Panc1 (cell line): ENCODE results near the gene VWA7. TPM values are rescaled to one million over a fixed set of nuclear protein-coding genes. Genes with fewer than 3 reads are reported as not detected.

Source experiments
- ATAC-seq: fragments of 200-7000 bp; cut with Tn5 transposase; 2 replicates; pipeline ENCODE4 v1.9.1; 2020; ENCODE audit warnings: mild to moderate bottlenecking, moderate library complexity
- BruUV-seq: library from RNA; stranded (reverse); fragments of 400-500 nt; replicated peaks from 2 replicates; lab custom pipeline; 2021; lab: Mats Ljungman, UMichigan
- CTCF ChIA-PET: fragments of 300-600 bp; sonication (Branson Sonifier 250); formaldehyde crosslinking; loops from one replicate; lab custom pipeline; 2022; ENCODE audit warnings: antibody characterized with exemption; lab: Charles Lee
- POLR2A ChIA-PET: fragments of 300-600 bp; sonication (Branson Sonifier 250); formaldehyde crosslinking; loops from one replicate; lab custom pipeline; 2022; ENCODE audit warnings: antibody characterized with exemption; lab: Charles Lee
- DNase-seq: peaks from one replicate; pipeline ENCODE4 v3.0.0-alpha.2; 2010; ENCODE audit warnings: low read depth, low spot score
- H3K27ac ChIP-seq: 2 replicates; pipeline ENCODE4 v1.5.1; 2011; ENCODE audit warnings: mild to moderate bottlenecking, low read length, inconsistent platforms
- H3K27me3 ChIP-seq: fragments of 200-500 bp; sonication (Bioruptor generic); 2 replicates; pipeline ENCODE4 v1.6.0; 2014; ENCODE audit warnings: low read length, inconsistent platforms; ENCODE audit not compliant: control insufficient read depth, insufficient read depth
- H3K36me3 ChIP-seq: fragments of 200-500 bp; sonication (Bioruptor generic); 2 replicates; pipeline ENCODE4 v1.5.1; 2014; ENCODE audit warnings: inconsistent platforms, mild to moderate bottlenecking, low read length, moderate library complexity; ENCODE audit not compliant: control insufficient read depth, insufficient read depth
- H3K4me1 ChIP-seq: 2 replicates; pipeline ENCODE4 v1.5.1; 2011; ENCODE audit warnings: inconsistent platforms, mild to moderate bottlenecking, low read length, moderate library complexity; ENCODE audit not compliant: control insufficient read depth, insufficient read depth
- H3K4me3 ChIP-seq, 2 experiments: 2 replicates each; pipeline ENCODE4 v1.5.1; 2011 to 2012; ENCODE audit warnings: low read depth in 2 of 2, low read length in 2 of 2, mild to moderate bottlenecking in 2 of 2, inconsistent platforms in 1 of 2, moderate library complexity in 1 of 2
- H3K9me3 ChIP-seq: fragments of 200-500 bp; sonication (Bioruptor generic); 2 replicates; pipeline ENCODE4 v1.5.1; 2014; ENCODE audit warnings: low read depth, mild to moderate bottlenecking, inconsistent platforms, low read length, moderate library complexity; ENCODE audit not compliant: control insufficient read depth, insufficient read depth
- POLR2AphosphoS5 ChIP-seq: IDR thresholded peaks from 2 replicates; pipeline ENCODE4 v1.6.1; 2012; ENCODE audit warnings: mild to moderate bottlenecking, low read depth, low read length, moderate library complexity
- REST ChIP-seq, 2 experiments: IDR thresholded peaks; 2 replicates each; pipeline ENCODE4 v1.6.1; 2011 to 2012; ENCODE audit warnings: low read depth in 2 of 2, control low read depth in 1 of 2, low read length in 1 of 2, mild to moderate bottlenecking in 1 of 2, moderate library complexity in 1 of 2; ENCODE audit not compliant: insufficient read depth in 1 of 2
- SIN3A ChIP-seq: IDR thresholded peaks from 2 replicates; pipeline ENCODE4 v1.6.1; 2012; ENCODE audit warnings: low read depth, mild to moderate bottlenecking, low read length, moderate library complexity, borderline replicate concordance; ENCODE audit not compliant: insufficient read depth
- TCF7L2 ChIP-seq: IDR thresholded peaks from 2 replicates; pipeline ENCODE4 v1.6.1; 2011; ENCODE audit warnings: mild to moderate bottlenecking, low read depth, low read length, inconsistent platforms
- in situ Hi-C: cut with HindIII; loops from 2 replicates; pipeline ENCODE4 v1.10.0; 2016; ENCODE audit warnings: low sequenced_read_pairs, low pct_unique_long_range_greater_than_20kb
- intact Hi-C: fragments of 100-400 bp; cut with micrococcal nuclease; formaldehyde crosslinking; loops from one replicate; pipeline ENCODE4 v1.10.0; 2022; ENCODE audit not compliant: unreplicated experiment
- total RNA-seq: library from RNA; stranded (reverse); gene quantifications from one replicate; pipeline ENCODE4 v1.2.1, GENCODE V29; 2021; ENCODE audit not compliant: unreplicated experiment
- TF ChIP-seq, protein P1 (sequence below): fragments of 450-650 bp; IDR thresholded peaks from 2 replicates; pipeline ENCODE4 v1.5.1; 2017; ENCODE audit warnings: mild to moderate bottlenecking

The VWA7 gene
- total RNA-seq, 1 experiment from 2014 or later, result 4.3 TPM

- ATAC-seq (peak; percentile 28; the same call in 1 of the 2 replicates), DNase-seq (no peak)
- in situ Hi-C loops (no loop called here), intact Hi-C loops (loop anchor here (10.0 kb wide), 1 partner anchor 50 kb away; the partner anchor contains the start of gene HSPA1B)
- TF ChIP-seq, protein P1, sequence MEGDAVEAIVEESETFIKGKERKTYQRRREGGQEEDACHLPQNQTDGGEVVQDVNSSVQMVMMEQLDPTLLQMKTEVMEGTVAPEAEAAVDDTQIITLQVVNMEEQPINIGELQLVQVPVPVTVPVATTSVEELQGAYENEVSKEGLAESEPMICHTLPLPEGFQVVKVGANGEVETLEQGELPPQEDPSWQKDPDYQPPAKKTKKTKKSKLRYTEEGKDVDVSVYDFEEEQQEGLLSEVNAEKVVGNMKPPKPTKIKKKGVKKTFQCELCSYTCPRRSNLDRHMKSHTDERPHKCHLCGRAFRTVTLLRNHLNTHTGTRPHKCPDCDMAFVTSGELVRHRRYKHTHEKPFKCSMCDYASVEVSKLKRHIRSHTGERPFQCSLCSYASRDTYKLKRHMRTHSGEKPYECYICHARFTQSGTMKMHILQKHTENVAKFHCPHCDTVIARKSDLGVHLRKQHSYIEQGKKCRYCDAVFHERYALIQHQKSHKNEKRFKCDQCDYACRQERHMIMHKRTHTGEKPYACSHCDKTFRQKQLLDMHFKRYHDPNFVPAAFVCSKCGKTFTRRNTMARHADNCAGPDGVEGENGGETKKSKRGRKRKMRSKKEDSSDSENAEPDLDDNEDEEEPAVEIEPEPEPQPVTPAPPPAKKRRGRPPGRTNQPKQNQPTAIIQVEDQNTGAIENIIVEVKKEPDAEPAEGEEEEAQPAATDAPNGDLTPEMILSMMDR, result no peak
- TF ChIP-seq TCF7L2 (no peak), POLR2AphosphoS5 (no peak), SIN3A (no peak), REST (IDR thresholded peaks at IDR 0.05; ENCODE audit: insufficient read depth in 1 of 2, low read depth in 2 of 2, low read length in 1 of 2) (no peak)
- Histone ChIP-seq H3K27me3 (no peaks in the 10 kb centered on the region), H3K27ac (peak overlapping the region; percentile 42), H3K9me3 (no peaks in the 10 kb centered on the region), H3K4me3 (no peak overlapping the region), H3K4me1 (peaks cover 31% of the 10 kb centered on the region), H3K36me3 (no peaks in the 10 kb centered on the region)
- ChIA-PET POLR2A (interaction anchor here (0.5 to 0.7 kb wide), 4 partner anchors 60 to 1543 kb away, joined by 3 to 8 read pairs (median 4); partner anchors contain the start of gene DXO), CTCF (interaction anchor here (0.6 to 1.2 kb wide), 3 partner anchors 16 to 192 kb away, joined by 3 to 7 read pairs (median 5); no protein-coding TSS in a partner anchor)
- no TSS peak for BruUV-seq
Observed at GRCh38 chr6:31775184-31775583, 1.9 kb downstream of the VWA7 start.

DNA sequence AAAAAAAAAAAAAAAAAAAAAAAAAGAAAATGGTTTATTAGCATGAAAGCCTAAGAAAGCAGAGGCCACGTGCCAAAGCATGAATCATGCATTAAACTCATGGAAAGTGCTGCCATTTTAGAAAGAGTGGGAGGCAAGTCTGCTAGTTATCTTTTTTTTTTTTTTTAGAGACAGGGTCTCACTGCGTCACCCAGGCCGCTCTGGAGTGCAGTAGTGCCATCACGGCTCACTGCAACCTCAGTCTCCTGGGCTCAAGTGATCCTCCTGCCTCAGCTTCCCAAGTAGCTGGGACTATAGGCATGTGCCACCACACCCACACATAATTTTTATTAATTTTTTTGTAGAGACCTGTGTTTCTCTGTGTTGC lies 5.2 kb downstream of the VWA7 start:
- H3K4me3 ChIP-seq, result no peak overlapping the region
- no peak overlapping the region for H3K27ac ChIP-seq
- H3K4me1 ChIP-seq, result peaks cover 20% of the 10 kb centered on the region
- ChIA-PET CTCF (interaction anchor here (0.6 to 1.4 kb wide), 2 partner anchors 19 to 34 kb away, joined by 6 read pairs; partner anchors contain the start of gene LSM2), POLR2A (no interaction called here)
- ATAC-seq (no peak), DNase-seq (no peak)
- no peaks in the 10 kb centered on the region for H3K36me3 ChIP-seq
- no peaks in the 10 kb centered on the region for H3K9me3 ChIP-seq
- intact Hi-C loops (loop anchor here (5.0 to 10.0 kb wide), 2 partner anchors 53 to 90 kb away; partner anchors contain the start of genes HSPA1B and LY6G5C), in situ Hi-C loops (no loop called here)
- TF ChIP-seq REST (IDR thresholded peaks at IDR 0.05; ENCODE audit: insufficient read depth in 1 of 2, low read depth in 2 of 2, low read length in 1 of 2) (no peak), TCF7L2 (no peak), POLR2AphosphoS5 (no peak), SIN3A (no peak)
- TF ChIP-seq, protein P1, result no peak
- no TSS peak for BruUV-seq
- no peaks in the 10 kb centered on the region for H3K27me3 ChIP-seq
